GM18858 (cell line): Measurements from ENCODE around the gene PDE8A.
"Not testable (repeated sequence)": the region's sequence is repeated elsewhere in the genome, so short reads cannot be mapped to it uniquely, and the experiment has no call there.

Experiments
- ATAC-seq: cut with Tn5 transposase; IDR thresholded peaks from one replicate; pipeline ENCODE4 v1.9.1; 2021; ENCODE audit not compliant: unreplicated experiment

Gene PDE8A

DNA sequence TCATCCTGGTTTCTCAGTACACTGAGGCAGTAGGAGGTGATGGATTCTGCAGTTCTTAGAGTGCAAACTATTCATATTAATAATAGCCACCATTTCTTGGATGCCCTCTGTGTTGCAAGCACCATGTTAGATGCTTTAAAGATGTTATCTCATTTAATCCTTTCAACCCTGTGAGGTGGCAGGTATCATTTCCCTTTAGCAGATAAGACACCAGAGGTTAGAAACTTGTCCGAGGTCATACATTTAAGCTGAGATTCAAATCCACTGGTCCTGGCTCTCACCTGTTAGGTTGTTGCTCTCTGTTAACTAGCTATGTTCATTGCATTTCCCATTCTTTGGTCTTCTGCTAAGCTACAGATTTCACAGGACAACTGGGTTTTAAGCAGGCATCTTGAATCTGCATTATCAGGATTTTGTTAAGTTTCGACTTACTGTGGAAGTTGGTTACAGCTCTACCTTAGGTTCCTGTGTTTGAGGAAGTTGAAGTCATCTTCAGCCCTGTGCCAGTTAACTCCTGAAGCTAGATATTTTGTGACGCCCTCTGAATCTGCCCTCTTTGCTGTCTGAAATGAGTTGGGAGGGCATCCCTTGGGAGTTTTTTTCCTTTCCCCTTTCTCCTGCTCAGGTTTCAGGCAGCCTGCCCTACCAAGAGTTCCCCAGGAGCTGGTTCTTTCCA lies 6.4 kb downstream of the PDE8A start:
- ATAC-seq: no peak

DNA sequence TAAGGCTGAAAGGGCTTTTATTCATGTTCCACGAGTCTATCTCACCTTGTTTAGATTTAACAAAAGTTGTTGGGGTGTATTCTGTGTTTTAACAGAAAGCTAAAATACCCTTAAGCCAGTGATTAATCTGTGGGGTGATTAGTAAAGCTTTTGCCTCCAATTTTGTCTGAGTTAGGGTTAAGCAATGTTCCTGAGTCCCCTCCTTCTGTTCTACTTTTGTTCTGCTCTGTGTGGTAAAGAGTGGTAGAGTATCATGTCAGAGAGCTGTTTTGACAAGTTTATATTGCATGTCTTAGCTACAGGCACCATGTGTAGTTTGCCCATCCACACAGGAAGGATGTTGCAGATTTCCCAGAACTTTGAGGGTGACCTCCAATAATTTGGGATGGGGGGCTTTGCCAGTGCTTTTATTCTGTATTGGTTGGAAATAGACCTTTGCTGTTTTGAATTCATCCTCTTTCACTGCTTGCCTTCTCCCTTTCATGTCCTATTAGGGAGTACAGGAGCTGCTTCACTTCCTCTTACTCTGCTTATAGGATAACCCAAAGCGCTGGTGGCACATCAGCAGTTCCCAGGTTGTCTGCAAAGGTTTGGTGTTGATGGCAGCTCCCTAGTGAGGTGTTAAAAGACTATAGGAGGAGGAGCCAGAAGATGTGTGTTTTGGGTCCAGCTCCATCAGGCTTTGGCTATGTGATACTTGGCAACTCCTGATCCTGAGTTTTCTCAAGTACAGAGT lies 7.4 kb downstream of the PDE8A start:
- no peak for ATAC-seq

DNA sequence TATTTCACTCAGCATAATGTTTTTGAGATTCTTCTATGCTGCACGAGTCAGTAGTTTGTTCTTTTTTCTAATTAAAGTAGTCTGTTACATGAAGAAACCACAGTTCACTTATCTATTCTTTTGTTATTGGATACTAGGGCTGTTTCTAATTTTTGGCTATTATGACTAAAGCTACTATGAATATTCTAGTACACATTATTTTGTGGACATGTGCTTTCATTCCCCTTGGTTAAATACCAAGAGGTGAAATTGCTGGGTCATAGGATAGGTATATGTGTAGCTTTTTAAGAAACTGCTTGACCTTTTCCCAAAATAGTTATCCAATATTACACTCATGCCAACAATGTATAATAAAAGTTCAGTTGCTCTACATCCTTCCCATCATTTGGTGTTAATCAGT lies 8.9 kb downstream of the PDE8A start:
- no peak for ATAC-seq

DNA sequence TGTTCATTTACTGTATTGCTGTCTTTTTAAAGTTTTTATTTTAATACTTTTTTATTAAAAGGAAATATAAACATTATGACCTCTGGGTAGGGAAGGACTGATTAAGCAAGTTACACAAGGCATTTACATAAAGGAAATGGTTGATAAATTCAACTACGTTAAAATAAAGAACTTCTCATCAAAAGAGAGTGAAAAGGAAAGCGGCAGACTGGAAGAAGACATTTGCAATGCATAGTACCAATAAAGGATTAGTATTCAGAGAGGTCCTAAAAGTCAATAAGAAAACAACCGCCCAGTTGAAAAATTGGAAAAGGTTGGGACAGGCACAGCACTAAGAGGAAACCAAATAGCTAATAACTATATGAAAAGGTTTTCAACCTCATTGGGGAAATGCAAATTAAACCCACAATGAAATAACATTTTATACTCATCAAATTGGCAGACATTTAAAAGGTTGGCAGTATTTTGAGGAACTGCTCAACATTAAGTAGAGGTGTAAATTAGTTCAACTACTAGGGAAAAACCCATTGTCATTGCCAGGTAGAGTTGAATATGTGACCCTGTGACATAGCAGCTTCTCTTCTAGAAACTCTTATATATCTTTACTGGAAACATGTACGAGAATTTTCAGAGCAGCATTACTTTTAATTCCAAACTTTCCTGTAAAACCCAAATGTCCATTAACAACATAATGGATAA lies 9.5 kb downstream of the PDE8A start:
- no peak for ATAC-seq

DNA sequence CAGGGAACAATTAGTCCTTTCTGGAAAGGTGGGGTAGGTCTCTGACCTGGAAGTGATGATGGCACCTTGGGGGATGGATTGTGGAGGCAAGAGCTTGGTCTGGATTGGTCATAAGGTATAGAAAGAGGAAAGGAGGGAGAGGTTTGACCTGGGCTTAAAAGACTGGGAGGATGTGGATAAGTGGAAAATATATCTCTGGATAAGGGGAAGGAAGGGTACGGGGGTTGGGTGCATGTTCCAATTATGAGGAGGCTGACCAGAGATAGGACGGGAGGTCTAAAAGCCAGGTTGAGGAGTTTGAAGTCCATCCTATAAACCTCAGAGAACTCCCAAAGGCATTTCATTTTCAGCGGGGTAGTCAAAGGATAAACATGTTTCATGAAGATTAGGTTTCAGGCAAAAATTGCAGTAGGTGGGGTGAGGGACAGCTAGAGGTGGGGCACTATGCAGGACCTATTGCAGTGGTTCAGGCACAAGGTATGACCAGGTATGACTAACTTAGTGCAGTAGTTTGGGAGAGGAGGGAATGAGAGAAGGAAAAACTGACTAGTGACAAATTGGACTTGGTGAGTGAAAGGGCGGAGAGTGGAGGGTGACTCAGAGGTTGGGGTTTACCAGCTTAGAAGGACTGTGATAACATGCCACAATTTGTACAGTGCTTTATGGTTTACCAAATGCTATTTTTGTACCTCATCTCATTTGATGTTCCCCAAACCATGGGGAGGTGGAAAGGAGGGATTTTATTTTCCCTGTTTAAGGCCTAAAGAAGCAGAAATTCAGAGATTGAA lies 10.7 kb downstream of the PDE8A start:
- no peak for ATAC-seq

DNA sequence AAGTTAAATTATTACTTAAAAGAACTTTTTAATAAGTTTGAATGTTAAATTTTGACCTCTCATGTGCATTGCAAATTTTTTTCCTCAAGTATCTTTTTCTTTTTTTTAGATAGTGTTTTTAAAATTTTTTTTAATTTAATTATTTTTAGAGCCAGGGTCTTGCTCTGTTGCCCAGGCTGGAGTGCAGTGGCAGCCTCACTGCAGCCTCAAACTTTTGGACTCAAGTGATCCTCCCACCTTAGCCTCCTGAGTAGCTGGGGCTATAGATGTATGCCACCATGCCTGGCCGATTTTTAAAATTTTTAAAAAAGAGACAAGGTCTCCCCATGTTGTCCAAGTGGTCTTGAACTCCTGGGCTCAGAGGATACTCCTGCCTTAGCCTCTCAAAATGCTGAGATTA lies 14.4 kb downstream of the PDE8A start:
- no peak for ATAC-seq

DNA sequence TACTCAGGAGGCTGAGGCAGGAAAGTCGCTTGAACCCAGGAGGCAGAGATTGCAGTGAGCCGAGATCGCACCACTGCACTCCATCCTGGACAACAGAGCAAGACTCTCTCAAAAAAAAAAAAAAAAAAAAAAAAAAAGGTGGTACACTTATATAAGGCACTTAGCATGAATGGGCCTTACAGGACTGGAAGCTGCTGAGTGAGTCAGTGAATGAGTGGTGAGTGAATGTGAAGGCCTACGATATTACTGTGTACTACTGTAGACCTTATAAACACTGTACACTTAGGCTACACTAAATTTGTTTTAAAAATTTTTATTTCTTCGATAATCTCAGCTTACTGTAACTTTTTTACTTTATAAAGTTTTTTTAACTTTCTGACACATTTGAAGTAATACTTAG lies 15.1 kb downstream of the PDE8A start:
- not testable (repeated sequence) for ATAC-seq

DNA sequence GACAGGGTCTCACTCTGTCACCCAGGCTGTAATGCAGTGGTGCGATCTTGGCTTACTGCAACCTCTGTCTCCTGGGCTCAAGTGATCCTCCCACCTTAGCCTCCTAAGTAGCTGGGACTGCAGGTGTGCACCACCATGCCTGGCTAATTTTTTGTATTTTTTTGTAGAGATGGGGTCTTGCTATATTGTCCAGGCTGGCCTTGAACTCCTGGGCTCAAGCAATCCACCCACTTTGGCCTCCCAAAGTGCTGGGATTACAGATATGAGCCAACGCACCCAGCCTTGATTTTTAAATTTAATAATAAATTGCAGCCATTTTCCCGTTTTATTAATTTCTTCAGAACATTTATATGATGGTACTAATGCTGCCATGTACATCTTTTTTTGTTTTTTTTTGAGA lies 15.6 kb downstream of the PDE8A start:
- not testable (repeated sequence) for ATAC-seq

DNA sequence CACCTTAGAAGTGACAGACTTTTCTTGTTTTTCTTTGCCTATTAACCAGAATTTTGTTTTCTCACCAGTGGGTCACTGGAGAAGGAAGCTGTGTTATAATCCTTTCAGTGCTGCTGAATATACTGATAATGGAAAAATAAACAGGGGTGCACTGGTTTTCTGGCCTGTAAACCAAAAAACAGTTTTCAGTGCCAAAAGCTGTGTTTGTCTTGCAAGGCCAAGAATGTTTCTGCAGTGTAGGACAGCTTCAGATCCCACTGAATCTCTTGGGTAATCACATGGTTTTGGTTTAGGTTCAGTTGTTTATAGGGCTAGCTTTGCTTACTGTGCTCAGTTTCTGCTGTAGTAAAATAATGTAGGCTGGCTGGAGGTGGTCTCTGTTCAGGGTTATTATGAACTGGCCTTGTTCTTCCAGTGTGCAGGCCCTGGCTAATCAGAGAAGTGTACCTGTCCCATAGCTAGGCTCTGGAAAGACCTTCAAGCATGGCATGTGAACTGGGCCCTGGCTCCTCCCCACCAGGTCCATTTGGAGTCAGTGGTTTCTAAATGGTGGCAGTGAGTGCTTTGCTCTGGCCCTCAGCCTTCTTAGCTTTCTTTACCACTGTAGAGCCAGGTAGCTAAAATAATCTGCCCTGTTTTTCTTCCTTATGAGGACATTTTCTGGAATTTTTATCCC lies 18.7 kb downstream of the PDE8A start:
- ATAC-seq: no peak

DNA sequence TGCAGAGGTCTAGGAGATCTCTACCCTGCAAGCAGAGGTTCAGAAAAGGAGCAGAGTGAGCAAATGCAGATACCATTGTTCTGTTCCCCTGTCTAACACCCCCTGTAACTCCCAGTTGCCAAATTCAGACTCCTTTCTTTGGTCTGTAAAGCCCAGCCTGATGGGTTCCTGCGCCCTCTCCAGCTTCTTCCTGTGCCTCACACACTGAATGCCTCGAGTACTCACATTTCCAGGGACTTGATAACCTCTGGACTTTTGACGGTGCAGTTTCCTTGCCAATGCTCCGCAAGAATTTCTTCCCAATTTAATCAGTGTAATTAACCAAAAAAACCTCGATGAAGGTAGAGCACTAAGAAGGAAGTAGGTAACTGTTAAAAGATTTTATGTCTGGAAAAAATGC lies 19.3 kb downstream of the PDE8A start:
- ATAC-seq: no peak

DNA sequence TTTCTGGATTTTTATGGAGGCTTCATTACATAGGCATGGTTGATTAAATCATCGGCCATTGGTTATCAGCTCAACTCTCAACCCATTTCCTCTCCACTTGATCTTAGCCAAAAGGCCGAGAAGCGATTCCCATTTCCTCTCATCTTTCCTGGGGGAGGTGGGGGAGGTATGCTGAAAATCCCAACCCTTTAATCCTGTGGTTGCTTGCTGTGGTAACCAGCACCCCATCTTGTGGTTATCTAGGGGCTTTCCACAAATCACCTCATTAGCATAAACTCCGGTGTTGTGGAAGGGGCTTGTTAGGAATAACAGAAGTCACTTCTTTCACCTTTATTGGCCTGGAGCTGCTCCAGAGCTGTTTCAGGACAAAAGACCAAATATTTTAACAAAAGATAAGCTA lies 20.9 kb downstream of the PDE8A start:
- ATAC-seq: no peak

DNA sequence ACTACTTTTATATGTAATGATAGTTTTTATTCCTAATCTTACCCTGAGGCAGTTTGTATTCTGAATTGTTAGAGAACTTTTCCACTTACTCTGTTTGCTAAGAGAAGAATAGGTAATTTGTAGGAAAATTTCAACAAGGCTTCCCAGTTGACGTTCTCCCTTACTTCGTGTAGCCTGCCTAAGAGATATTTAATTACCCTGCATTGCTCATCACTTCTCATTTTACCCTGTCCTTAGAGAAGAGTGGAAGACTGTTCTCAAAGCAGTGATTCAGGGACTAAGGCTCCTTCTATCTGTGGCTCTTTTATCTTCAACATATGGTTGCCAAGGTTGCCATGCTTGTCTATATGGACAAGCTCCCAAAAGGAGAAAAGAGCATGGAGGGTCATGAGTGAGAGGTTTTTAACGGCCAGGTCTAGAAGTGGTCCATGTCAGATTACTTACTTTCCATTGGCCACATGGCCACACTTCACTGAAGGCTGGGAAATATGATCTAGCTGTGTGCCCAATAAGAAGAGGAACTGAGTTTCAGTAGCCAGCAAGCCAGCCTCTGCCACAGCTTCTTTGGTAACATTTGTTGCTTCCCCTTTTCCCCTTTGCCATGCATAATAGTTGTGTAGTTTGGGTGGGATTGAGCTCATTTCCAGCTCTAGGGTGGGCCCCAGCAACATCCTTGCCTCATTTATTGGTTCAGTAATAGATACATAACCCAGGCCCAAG lies 22.1 kb downstream of the PDE8A start:
- no peak for ATAC-seq

DNA sequence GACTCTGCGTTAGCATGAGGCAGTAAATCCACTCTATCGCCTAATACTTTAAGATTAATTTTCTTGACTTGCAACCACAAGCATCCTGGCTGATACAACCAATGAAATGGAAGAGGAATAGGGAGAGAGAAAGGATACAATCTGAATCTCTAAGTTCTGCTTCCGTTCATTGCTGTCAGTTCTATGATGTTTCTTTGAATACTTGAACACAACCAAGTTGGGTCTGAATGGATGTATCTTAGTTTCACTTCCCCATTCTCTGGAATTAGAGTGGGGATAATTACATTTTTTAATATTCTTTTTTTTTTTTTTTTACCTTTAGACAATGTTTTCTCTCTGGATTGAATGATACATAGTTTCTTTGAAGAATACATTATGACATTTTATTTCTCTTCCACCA lies 22.9 kb downstream of the PDE8A start:
- ATAC-seq: no peak

DNA sequence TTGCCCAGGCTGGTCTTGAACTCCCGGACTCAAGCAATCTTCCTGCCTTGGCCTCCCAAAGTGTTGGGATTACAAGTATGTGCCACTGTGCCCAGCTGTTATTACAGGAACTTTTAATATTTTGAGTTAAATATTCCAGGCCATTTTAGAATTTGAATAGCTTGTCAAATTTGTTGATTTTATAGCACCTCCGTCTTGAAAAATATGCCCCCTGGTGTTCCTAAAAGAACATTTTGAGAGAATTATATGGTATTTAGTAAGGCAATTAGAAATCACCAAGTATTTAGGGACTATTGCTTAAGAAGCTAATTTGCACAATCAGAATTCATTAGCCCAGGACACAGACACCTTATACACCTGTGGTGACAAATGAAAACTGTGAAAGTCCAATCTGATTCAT lies 23.7 kb downstream of the PDE8A start:
- ATAC-seq: no peak

DNA sequence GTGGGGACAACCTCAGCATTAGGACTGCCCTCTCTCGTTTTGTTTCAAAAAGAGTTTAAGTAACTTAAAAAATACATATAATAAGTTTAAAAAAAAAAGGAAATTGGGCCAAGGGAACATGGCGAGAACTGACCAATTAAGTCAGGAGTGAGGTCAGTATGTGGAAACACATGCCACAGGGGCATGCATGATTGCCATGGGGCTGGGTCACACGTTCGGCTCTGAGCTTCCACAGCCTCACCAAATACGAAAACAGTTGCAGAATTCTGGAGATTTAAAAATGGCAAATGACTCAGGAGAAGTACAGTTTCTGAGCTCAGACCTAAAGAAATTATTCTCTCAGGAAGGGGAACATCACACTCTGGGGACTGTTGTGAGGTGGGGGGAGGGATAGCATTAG lies 24.1 kb downstream of the PDE8A start:
- ATAC-seq: no peak

DNA sequence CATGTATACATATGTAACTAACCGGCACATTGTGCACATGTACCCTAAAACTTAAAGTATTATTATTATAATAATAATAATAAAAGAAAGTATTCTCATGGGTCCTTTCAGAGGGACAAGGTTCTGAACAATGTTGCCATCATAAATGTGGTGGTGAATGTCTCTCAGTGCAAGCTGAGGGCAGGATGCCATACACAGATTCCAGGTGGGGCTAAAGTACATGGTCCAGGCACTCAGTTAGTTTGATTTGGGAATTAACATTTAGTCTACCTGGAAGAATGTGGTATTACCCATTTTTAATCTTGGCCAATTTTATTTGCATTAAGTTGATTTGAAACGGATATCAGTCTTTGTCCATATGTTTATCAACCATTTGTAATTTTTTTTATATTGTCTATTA lies 24.5 kb downstream of the PDE8A start:
- no peak for ATAC-seq

DNA sequence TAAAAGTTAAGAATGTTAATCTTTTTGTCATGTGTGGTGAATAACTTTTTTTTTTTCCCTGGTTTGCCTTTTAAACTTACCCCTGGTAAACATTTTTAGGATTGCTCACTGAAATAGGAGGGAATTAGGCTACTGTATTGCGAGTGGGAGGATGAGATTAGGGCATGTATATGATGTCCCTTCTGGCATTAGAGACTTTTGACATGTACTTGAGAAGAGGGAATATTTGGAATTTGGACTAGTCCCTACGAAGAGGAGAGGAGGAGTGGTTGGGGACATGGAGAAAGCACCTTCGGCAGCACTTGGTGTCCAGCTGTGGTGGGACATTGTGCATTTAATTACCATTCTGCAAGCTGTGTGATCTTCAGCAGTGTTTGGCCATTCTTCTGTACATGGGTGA lies 25.0 kb downstream of the PDE8A start:
- no peak for ATAC-seq

DNA sequence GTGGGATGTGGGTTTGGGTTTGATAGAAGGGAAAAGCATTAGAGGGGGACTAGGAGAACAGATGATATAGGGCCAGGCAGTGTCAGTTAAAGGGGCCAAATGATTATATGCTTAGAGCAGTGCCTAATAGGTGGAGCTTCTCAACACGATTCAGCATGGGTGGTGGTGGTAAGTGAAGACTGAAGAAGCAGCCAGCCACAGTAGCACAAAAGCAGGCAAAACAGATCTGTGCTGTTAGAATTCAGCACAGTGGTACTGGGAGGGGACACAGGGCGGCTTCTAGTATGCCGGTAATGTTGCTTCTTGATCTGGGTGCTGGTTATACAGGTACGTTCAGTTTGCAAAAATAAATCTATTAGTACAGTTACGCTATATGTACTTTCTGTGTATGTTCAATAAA lies 25.5 kb downstream of the PDE8A start:
- ATAC-seq: no peak

DNA sequence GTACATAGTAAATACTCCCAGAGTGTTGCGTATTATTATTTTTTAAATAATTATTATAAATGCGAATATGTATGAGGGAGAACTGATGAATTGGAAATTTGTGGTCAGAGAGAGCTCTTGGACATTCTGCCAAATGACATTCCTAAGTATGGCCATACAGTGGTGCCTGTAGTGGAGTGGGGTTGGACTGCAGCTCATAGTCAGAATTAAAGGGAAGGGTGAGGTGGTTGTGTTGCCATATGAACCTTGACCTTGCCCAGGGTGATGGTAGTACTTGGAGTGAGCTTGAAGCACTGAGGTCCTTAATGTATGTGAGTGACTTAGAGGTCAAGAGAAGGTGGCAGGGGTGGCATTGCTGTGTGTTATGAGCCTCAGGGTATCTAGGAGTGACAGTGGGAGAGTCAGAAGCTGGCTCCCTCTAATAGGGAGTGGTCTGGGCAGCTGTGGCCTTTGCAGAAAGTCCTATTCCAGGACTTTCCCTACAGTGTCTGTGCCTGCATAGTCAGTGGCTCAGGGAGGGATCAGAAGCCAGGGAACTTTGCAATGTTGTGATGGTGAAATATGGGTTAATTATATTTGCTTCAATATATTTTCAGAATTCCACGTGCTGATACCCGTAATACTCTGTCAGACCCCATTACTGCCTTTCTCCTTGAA lies 26.2 kb downstream of the PDE8A start:
- no peak for ATAC-seq
